Right lobe of liver (tissue), 6 donors: Measurements from ENCODE around the gene WDR3. TPM values are rescaled to one million over a fixed set of nuclear protein-coding genes. Genes with fewer than 3 reads are reported as not detected.
A peak's percentile ranks its signal among the peaks of the same experiment; 100 is the strongest.

Experiments used
- ATAC-seq, 4 donors: fragments of 200-7000 bp; cut with Tn5 transposase; one replicate each; pipeline ENCODE4 v1.9.1; 2020; ENCODE audit warnings: mild to moderate bottlenecking in 4 of 4, moderate library complexity in 4 of 4
- DNase-seq, 3 donors: peaks; one replicate each; pipeline ENCODE4 v3.0.0-alpha.2; 2020
- H3K27ac ChIP-seq, 3 donors: fragments of 200-600 bp; one replicate each; pipeline ENCODE4 v1.8.0; 2022
- H3K27me3 ChIP-seq, 2 donors: fragments of 200-600 bp; one replicate each; pipeline ENCODE4 v1.8.0; 2022
- H3K36me3 ChIP-seq, 4 donors: fragments of 200-600 bp; sonication (generic) in 1 of 4; one replicate each; pipeline versions ENCODE4 v1.5.1 to v1.8.0; 2017 to 2022; ENCODE audit warnings: control low read depth in 1 of 4
- H3K4me1 ChIP-seq, 4 donors: fragments of 200-600 bp; sonication (generic) in 1 of 4; one replicate each; pipeline versions ENCODE4 v1.5.1 to v1.8.0; 2017 to 2022; ENCODE audit warnings: control low read depth in 1 of 4
- H3K4me3 ChIP-seq, 3 donors: fragments of 200-600 bp; one replicate each; pipeline ENCODE4 v1.8.0; 2022
- H3K9me3 ChIP-seq, 4 donors: fragments of 200-600 bp; sonication (generic) in 1 of 4; one replicate each; pipeline versions ENCODE4 v1.5.1 to v1.8.0; 2017 to 2022; ENCODE audit warnings: control low read depth in 1 of 4
- POLR2A ChIP-seq: fragments of 450-650 bp; IDR thresholded peaks from one replicate; pipeline ENCODE4 v1.6.1; 2017; ENCODE audit warnings: antibody characterized with exemption, mild to moderate bottlenecking
- WGBS: methylation state at CpG from one replicate; pipeline ENCODE4 v1.1.6; 2018; ENCODE audit warnings: low coverage, low lambda C conversion rate; ENCODE audit not compliant: insufficient coverage; ENCODE audit errors: missing lambda C conversion rate; 5-methylcytosine and 5-hydroxymethylcytosine counted together
- intact Hi-C, 2 donors: fragments of 100-400 bp; cut with DNase I; formaldehyde crosslinking; loops; one replicate each; pipeline versions ENCODE4 v1.11.2 to v1.14.1; 2022
- total RNA-seq, 6 experiments: library from RNA; depleted of rRNA in 2 of 6; stranded (reverse); fragments of >200 nt in 2 of 6; fragmentation: NEBNext Ultra II Directional in 3 of 6; extraction: Animal tissue kit (Norgen Biotek cat#: 25700) in 3 of 6; gene quantifications; one replicate each; pipeline versions ENCODE4 v1.1.0 to v1.2.4, GENCODE V29; 2016 to 2023
- TF ChIP-seq, protein P1 (sequence below), 4 donors: fragments of 200-600 bp in 3 of 4; fragments of 450-650 bp in 1 of 4; IDR thresholded peaks; one replicate each; pipeline versions ENCODE4 v1.5.1 to v1.8.0; 2016 to 2022; ENCODE audit warnings: antibody characterized with exemption in 4 of 4, mild to moderate bottlenecking in 2 of 4
- donor health status: DM: no; HTN: yes; CAD: no.
- donor health status: DM: no; HTN: no; CAD: no.
- donor health status: DM: no; HTN: no; CAD: no.
- donor health status: DM: no; HTN: yes; CAD: no.
- donor health status: DM: no; HTN: yes; CAD: no.

WDR3 gene
- total RNA-seq, 6 experiments from 2014 or later, result 10.4 to 18.8 (median 15.1) TPM

GRCh38 chr1:117930484-117930883 is 945 bp downstream of the WDR3 start:
- H3K27ac ChIP-seq, result peak overlapping the region; percentile 6 to 80 (median 43)
- H3K36me3 ChIP-seq, result peaks cover 0 to 10% (median 2%) of the 10 kb centered on the region in 4 donors
- no peaks in the 10 kb centered on the region for H3K27me3 ChIP-seq
- peak overlapping the region; percentile 72 to 94 (median 78) for H3K4me3 ChIP-seq
- H3K4me1 ChIP-seq, result peaks cover 0 to 43% (median 12%) of the 10 kb centered on the region in 4 donors
- no peak for DNase-seq
- WGBS, result under 1% methylated on average over 6 of the region's 6 CpGs
- no peaks in the 10 kb centered on the region for H3K9me3 ChIP-seq
- no peak for TF ChIP-seq POLR2A
- TF ChIP-seq, protein P1, sequence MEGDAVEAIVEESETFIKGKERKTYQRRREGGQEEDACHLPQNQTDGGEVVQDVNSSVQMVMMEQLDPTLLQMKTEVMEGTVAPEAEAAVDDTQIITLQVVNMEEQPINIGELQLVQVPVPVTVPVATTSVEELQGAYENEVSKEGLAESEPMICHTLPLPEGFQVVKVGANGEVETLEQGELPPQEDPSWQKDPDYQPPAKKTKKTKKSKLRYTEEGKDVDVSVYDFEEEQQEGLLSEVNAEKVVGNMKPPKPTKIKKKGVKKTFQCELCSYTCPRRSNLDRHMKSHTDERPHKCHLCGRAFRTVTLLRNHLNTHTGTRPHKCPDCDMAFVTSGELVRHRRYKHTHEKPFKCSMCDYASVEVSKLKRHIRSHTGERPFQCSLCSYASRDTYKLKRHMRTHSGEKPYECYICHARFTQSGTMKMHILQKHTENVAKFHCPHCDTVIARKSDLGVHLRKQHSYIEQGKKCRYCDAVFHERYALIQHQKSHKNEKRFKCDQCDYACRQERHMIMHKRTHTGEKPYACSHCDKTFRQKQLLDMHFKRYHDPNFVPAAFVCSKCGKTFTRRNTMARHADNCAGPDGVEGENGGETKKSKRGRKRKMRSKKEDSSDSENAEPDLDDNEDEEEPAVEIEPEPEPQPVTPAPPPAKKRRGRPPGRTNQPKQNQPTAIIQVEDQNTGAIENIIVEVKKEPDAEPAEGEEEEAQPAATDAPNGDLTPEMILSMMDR (IDR thresholded peaks at IDR 0.05), result no peak
- intact Hi-C loops, result no loop called here
- ATAC-seq, result no peak

DNA sequence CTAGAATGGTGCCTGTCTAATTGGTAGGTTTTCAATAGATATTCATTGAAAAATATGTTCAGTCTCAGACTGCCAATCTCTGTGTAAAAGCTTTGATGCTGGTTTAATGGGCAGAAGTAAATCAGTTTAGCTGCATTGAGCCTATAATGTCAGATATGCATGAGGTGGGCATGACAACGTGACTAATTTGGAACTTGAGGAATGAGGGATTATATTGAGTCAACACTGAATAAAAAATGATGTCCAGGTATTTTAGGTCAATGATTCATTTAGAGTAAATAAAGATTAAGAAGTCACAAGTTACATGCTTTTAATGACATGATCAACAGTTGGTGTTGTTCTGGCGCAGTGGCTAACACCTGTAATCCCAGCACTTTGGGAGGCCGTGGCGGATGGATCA is 3.0 kb downstream of the WDR3 start:
- Histone ChIP-seq H3K27me3 (no peaks in the 10 kb centered on the region), H3K36me3 (peaks cover 0 to 17% (median 5%) of the 10 kb centered on the region in 4 donors), H3K4me1 (peaks cover 0 to 41% (median 12%) of the 10 kb centered on the region in 4 donors), H3K9me3 (no peaks in the 10 kb centered on the region), H3K27ac (no peak overlapping the region), H3K4me3 (no peak overlapping the region)
- ATAC-seq (no peak), DNase-seq (peak in 1 of 3 donors; percentile 18)
- 72% methylated on average over 4 of the region's 4 CpGs for WGBS
- intact Hi-C loops, result no loop called here
- TF ChIP-seq POLR2A, result no peak
- TF ChIP-seq, protein P1 (IDR thresholded peaks at IDR 0.05), result no peak

DNA sequence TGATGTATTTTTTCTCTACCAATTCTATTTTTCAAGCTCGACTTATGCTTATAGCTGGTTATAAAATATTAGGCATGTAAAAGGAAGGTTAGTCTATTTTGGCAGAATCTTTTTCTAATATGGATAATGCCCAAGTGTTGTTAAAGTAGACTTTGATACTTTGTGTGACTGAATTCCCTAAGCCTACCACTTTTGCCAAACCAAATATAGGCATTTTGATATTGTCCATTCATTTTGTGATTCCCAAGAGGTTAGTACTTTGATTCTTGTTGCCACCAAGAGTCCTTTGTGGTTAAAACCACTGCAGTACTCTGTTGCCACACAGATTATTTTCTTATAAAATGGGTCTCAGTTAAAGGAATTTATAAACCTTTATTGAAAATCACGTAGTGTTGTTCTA is 4.2 kb downstream of the WDR3 start:
- ATAC-seq (peak; percentile 8 to 28 (median 25)), DNase-seq (no peak)
- WGBS, result 66% methylated on average over 2 of the region's 2 CpGs
- H3K4me3 ChIP-seq, result no peak overlapping the region
- peak overlapping the region in 2 of 3 donors; percentile 22 to 49 for H3K27ac ChIP-seq
- TF ChIP-seq POLR2A, result no peak
- TF ChIP-seq, protein P1 (IDR thresholded peaks at IDR 0.05), result no peak
- no peaks in the 10 kb centered on the region for H3K27me3 ChIP-seq
- peaks cover 0 to 31% (median 8%) of the 10 kb centered on the region in 4 donors for H3K4me1 ChIP-seq
- peaks cover 0 to 28% (median 6%) of the 10 kb centered on the region in 4 donors for H3K36me3 ChIP-seq
- no peaks in the 10 kb centered on the region for H3K9me3 ChIP-seq
- intact Hi-C loops, result no loop called here

- TF ChIP-seq, protein P1 (IDR thresholded peaks at IDR 0.05), result no peak
- no peak for TF ChIP-seq POLR2A
- ATAC-seq (no peak), DNase-seq (no peak)
- Histone ChIP-seq H3K9me3 (no peaks in the 10 kb centered on the region), H3K4me1 (no peaks in the 10 kb centered on the region), H3K36me3 (peaks cover 0 to 95% (median 42%) of the 10 kb centered on the region in 4 donors), H3K27ac (no peak overlapping the region), H3K4me3 (no peak overlapping the region), H3K27me3 (no peaks in the 10 kb centered on the region)
- 100% methylated on average over 2 of the region's 2 CpGs for WGBS
- intact Hi-C loops, result no loop called here
Observed at GRCh38 chr1:117942293-117942692, 12.8 kb downstream of the WDR3 start.

DNA sequence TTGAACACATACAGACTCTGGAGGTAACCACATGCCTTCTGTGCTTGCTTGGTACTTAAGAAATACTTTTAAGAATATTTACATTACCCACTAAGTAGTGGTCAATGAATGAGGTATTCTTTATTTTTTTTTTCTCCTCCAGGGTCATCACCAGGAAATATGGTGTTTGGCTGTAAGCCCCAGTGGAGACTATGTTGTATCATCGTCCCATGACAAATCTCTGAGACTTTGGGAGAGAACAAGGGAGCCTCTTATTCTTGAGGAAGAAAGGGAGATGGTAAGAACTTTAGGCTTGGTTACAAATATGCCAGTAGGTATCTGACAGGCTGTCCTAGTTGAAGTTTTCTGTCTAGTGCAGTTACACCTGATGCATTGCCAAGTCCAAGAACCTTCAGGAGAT is 22.8 kb downstream of the WDR3 start:
- ATAC-seq (no peak), DNase-seq (no peak)
- 63% methylated on average over 1 of the region's 1 CpG for WGBS
- Histone ChIP-seq H3K27me3 (no peaks in the 10 kb centered on the region), H3K4me3 (no peak overlapping the region), H3K4me1 (no peaks in the 10 kb centered on the region), H3K27ac (no peak overlapping the region), H3K9me3 (no peaks in the 10 kb centered on the region), H3K36me3 (peaks cover 9 to 90% (median 48%) of the 10 kb centered on the region in 4 donors)
- TF ChIP-seq POLR2A, result no peak
- TF ChIP-seq, protein P1 (IDR thresholded peaks at IDR 0.05), result no peak
- intact Hi-C loops, result no loop called here
